Subcutaneous abdominal adipose tissue (tissue), 5 donors: ENCODE results near the gene LIX1L.

ENCODE experiments used
- H3K27ac ChIP-seq: one replicate; pipeline ENCODE4 v1.7.0; 2013; ENCODE audit warnings: low read depth, mild to moderate bottlenecking, inconsistent platforms, low read length, moderate library complexity
- H3K27me3 ChIP-seq, 5 donors: one replicate each; pipeline ENCODE4 v1.7.0; 2013; ENCODE audit warnings: low read length in 5 of 5, inconsistent platforms in 1 of 5; ENCODE audit not compliant: control insufficient read depth in 5 of 5, insufficient read depth in 4 of 5
- H3K36me3 ChIP-seq, 5 donors: one replicate each; pipeline ENCODE4 v1.7.0; 2013; ENCODE audit warnings: low read length in 5 of 5; ENCODE audit not compliant: control insufficient read depth in 5 of 5, insufficient read depth in 5 of 5
- H3K4me1 ChIP-seq, 5 donors: one replicate each; pipeline ENCODE4 v1.7.0; 2013; ENCODE audit warnings: low read length in 5 of 5, mild to moderate bottlenecking in 3 of 5, moderate library complexity in 1 of 5; ENCODE audit not compliant: control insufficient read depth in 5 of 5, insufficient read depth in 5 of 5
- H3K4me3 ChIP-seq, 5 donors: one replicate each; pipeline ENCODE4 v1.7.0; 2013; ENCODE audit warnings: low read length in 5 of 5, low read depth in 1 of 5
- H3K9ac ChIP-seq, 5 donors: one replicate each; pipeline ENCODE4 v1.7.0; 2013; ENCODE audit warnings: low read length in 5 of 5, mild to moderate bottlenecking in 4 of 5, moderate library complexity in 3 of 5
- H3K9me3 ChIP-seq, 5 donors: one replicate each; pipeline ENCODE4 v1.7.0; 2013; ENCODE audit warnings: low read length in 5 of 5; ENCODE audit not compliant: control insufficient read depth in 5 of 5
- donor health status: healthy.
- donor health status: healthy.
- donor health status: healthy.
- donor health status: healthy.
- donor health status: healthy.

LIX1L gene

GRCh38 chr1:145978471-145978853 is 20.6 kb upstream of the LIX1L start:
- Histone ChIP-seq H3K4me3 (peak overlapping the region in 4 of 5 donors; percentile 30 to 61 (median 46)), H3K4me1 (peaks cover 20 to 66% (median 60%) of the 10 kb centered on the region in 5 donors), H3K9ac (peak overlapping the region; percentile 33 to 94 (median 74))

GRCh38 chr1:145977486-145978470 is 20.0 kb upstream of the LIX1L start:
- peaks cover 0 to 5% (median 0%) of the 10 kb centered on the region in 5 donors for H3K36me3 ChIP-seq
- no peaks in the 10 kb centered on the region for H3K9me3 ChIP-seq
- H3K4me1 ChIP-seq = peaks cover 20 to 61% (median 55%) of the 10 kb centered on the region in 5 donors
- peak overlapping the region in 2 of 5 donors; percentile 2 to 7 for H3K4me3 ChIP-seq
- H3K9ac ChIP-seq = peak overlapping the region; percentile 33 to 94 (median 74)
- H3K27ac ChIP-seq = peak overlapping the region; percentile 98
- H3K27me3 ChIP-seq = no peaks in the 10 kb centered on the region

More at GRCh38 chr1:145978471-145978853, 20.6 kb upstream of the LIX1L start:
- Histone ChIP-seq H3K27ac (peak overlapping the region; percentile 98), H3K36me3 (peaks cover 0 to 5% (median 0%) of the 10 kb centered on the region in 5 donors), H3K27me3 (no peaks in the 10 kb centered on the region), H3K9me3 (no peaks in the 10 kb centered on the region)

- H3K4me3 ChIP-seq = no peak overlapping the region
- no peaks in the 10 kb centered on the region for H3K9me3 ChIP-seq
- H3K27me3 ChIP-seq = no peaks in the 10 kb centered on the region
- peak overlapping the region in 1 of 5 donors; percentile 69 for H3K9ac ChIP-seq
- peaks cover 20 to 57% (median 49%) of the 10 kb centered on the region in 5 donors for H3K4me1 ChIP-seq
- H3K27ac ChIP-seq = no peak overlapping the region
- H3K36me3 ChIP-seq = peaks cover 0 to 5% (median 0%) of the 10 kb centered on the region in 5 donors
These were observed 19.2 kb upstream of the LIX1L start for GRCh38 chr1:145977016-145977415.

GRCh38 chr1:145975216-145975615 is 17.4 kb upstream of the LIX1L start:
- no peak overlapping the region for H3K27ac ChIP-seq
- peaks cover 0 to 5% (median 0%) of the 10 kb centered on the region in 5 donors for H3K36me3 ChIP-seq
- H3K9ac ChIP-seq = no peak overlapping the region
- H3K9me3 ChIP-seq = no peaks in the 10 kb centered on the region
- H3K4me1 ChIP-seq = peaks cover 15 to 39% (median 35%) of the 10 kb centered on the region in 5 donors
- no peaks in the 10 kb centered on the region for H3K27me3 ChIP-seq
- H3K4me3 ChIP-seq = no peak overlapping the region

GRCh38 chr1:145974721-145975120 is 16.9 kb upstream of the LIX1L start:
- Histone ChIP-seq H3K4me3 (no peak overlapping the region), H3K9ac (peak overlapping the region in 1 of 5 donors; percentile 41), H3K27ac (peak overlapping the region; percentile 35), H3K4me1 (peaks cover 15 to 35% (median 30%) of the 10 kb centered on the region in 5 donors), H3K9me3 (no peaks in the 10 kb centered on the region), H3K27me3 (no peaks in the 10 kb centered on the region), H3K36me3 (peaks cover 0 to 5% (median 0%) of the 10 kb centered on the region in 5 donors)

GRCh38 chr1:145972580-145972979 is 14.8 kb upstream of the LIX1L start:
- Histone ChIP-seq H3K27ac (no peak overlapping the region), H3K4me3 (no peak overlapping the region), H3K27me3 (no peaks in the 10 kb centered on the region), H3K36me3 (peaks cover 0 to 5% (median 0%) of the 10 kb centered on the region in 5 donors), H3K9me3 (peaks cover 0 to 1% (median under 1%) of the 10 kb centered on the region in 5 donors), H3K4me1 (peaks cover 0 to 16% (median 10%) of the 10 kb centered on the region in 5 donors), H3K9ac (no peak overlapping the region)

- Histone ChIP-seq H3K36me3 (no peaks in the 10 kb centered on the region), H3K27ac (no peak overlapping the region), H3K9ac (no peak overlapping the region), H3K4me1 (peaks cover 6 to 32% (median 28%) of the 10 kb centered on the region in 5 donors), H3K27me3 (no peaks in the 10 kb centered on the region), H3K4me3 (no peak overlapping the region), H3K9me3 (peaks cover 0 to 7% (median 3%) of the 10 kb centered on the region in 5 donors)
These were observed 9.5 kb upstream of the LIX1L start for GRCh38 chr1:145967288-145967687.

GRCh38 chr1:145965119-145965744 is 7.4 kb upstream of the LIX1L start:
- H3K27ac ChIP-seq = peak overlapping the region; percentile 90
- H3K9ac ChIP-seq = peak overlapping the region; percentile 63 to 96 (median 94)

GRCh38 chr1:145964328-145965118 is 6.7 kb upstream of the LIX1L start, which contains the start of the genes ANKRD34A and POLR3GL:
Gene ANKRD34A (minus strand): TSS chr1:145964575. CDS start chr1:145961759, 2,816 bp downstream.
Gene POLR3GL (plus strand): TSS chr1:145964690. CDS start chr1:145974866, 10,176 bp downstream.
- Histone ChIP-seq H3K27ac (peak within 1 kb of the TSS; percentile 90), H3K27me3 (no peaks in the 10 kb centered on the region), H3K36me3 (no peaks in the 10 kb centered on the region), H3K4me3 (peak within 1 kb of the TSS; percentile 81 to 98 (median 91)), H3K4me1 (peaks cover 8 to 57% (median 56%) of the 10 kb centered on the region in 5 donors), H3K9ac (peak within 1 kb of the TSS; percentile 84 to 96 (median 94)), H3K9me3 (peaks cover 0 to 7% (median 3%) of the 10 kb centered on the region in 5 donors)

More at GRCh38 chr1:145965119-145965744, 7.4 kb upstream of the LIX1L start:
- Histone ChIP-seq H3K4me3 (peak overlapping the region; percentile 81 to 98 (median 91)), H3K36me3 (no peaks in the 10 kb centered on the region), H3K4me1 (peaks cover 8 to 50% (median 49%) of the 10 kb centered on the region in 5 donors), H3K9me3 (peaks cover 0 to 7% (median 3%) of the 10 kb centered on the region in 5 donors), H3K27me3 (no peaks in the 10 kb centered on the region)
